Measurements from ENCODE around the gene WIPF1.

The WIPF1 gene, protein sequence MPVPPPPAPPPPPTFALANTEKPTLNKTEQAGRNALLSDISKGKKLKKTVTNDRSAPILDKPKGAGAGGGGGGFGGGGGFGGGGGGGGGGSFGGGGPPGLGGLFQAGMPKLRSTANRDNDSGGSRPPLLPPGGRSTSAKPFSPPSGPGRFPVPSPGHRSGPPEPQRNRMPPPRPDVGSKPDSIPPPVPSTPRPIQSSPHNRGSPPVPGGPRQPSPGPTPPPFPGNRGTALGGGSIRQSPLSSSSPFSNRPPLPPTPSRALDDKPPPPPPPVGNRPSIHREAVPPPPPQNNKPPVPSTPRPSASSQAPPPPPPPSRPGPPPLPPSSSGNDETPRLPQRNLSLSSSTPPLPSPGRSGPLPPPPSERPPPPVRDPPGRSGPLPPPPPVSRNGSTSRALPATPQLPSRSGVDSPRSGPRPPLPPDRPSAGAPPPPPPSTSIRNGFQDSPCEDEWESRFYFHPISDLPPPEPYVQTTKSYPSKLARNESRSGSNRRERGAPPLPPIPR

DNA sequence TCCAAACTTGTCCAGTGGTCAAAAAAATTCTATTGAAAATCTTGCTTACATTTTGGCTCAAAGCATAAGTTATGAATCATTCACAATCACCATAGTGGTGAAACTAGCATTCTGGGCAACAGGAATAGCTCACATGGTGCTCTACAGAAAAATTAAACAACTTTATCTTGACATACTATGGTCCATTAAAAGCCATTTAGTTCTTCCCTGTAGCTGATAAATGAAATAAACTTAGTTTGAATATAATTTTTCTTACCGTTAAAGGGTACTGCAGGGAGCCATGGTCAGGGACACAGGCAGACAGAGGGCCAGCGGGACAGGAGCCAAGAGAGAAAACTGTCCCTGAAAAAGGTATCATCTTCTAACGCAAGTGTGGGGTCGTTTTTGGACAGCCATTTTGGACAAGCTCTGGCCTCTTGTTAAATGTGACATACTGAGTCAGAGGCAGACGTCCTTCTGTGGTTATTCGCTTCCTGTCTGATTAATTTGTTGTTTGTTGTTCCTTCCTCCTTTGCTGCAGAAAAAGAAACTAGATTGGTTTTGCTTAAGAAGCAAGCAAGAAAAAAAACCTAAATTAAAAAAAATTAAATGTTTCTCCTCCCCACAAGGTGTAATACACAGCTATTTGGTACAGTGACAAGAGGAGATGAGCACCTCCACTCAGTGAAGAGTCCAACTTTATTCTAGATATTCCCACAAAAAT lies at the start of gene WIPF1:
TSS of gene WIPF1 (minus strand) at position 460 of the 703 bp plus-strand sequence. CDS start 12,231 bp downstream, outside the sequence.
- no peak for DNase-seq (ENCODE audit: low read depth in 2 of 2)

DNA sequence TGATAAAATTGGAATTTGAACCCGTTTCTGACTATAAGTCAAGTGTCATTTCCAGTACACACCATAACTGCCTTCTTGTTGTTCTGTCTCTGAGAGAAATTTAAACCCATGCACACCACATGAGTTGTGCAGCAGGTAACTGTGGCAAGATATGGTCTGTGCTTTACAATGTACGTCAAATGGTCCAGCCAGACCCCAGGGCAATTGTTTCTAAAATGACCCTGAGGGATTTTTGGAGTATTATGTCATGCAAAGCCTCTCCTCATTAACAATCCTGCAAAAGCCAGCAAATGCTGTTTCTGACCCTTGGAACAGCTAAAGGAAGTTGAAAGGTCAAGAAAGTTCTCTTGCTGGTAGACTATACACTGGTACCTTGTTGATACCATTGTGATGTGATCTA lies 47.7 kb upstream of the WIPF1 start:
- no peak for DNase-seq (ENCODE audit: low read depth in 2 of 2)

DNA sequence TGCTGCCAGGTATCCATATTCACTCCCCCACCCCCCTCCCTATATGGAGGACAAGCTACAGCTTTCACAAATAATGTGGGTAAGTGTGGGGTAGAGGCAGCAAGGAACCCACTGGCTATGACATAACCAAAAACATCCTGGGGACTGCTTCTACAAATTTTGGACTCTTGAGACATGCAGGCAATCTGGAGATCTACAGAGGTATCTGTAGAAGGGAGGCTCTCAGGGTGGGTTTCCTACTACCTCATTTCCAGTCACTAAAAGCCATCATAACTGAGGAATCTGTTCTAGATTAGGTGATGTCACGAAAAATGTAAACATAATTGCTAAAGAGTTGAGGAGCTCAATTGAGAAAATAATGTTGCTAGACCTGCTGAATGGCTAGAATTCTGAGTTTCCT lies 46.8 kb upstream of the WIPF1 start:
- no peak for DNase-seq (ENCODE audit: low read depth in 2 of 2)

DNA sequence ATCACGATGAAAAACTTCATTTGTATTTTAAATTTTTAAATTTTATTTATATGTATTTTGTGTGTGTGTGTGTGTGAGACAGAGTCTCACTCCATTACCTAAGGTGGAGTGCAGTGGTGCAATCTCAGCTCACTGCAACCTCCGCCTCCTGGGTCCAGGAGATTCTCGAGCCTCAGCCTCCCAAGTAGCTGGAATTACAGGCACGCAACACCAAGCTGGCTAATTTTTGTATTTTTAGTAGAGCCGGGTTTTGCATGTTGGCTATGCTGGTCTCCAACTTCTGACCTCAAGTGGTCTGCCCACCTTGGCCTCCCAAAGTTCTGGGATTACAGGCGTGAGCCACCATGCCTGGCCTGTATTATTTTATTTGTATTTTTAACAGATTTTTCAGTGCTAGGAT lies 45.8 kb upstream of the WIPF1 start:
- DNase-seq (ENCODE audit: low read depth in 2 of 2): no peak

DNA sequence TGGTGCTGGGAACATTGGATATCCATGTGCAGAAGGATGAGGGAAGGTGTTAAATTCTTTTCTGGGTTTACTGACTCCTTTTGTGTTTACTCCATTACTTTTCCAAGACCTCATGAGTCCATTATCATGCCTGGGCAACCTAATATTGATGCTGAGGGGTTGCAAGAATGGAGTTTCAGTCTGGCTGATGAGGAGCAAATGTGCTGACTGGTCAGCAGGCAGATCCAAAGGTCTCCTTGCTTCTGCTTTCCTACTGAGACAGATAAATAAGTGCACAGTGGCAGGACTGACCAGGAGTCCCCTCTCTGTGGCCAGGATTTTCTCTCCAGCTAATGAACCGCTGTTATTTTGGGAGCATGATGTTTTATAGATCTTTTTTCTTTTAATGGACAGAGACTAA lies 43.6 kb upstream of the WIPF1 start:
- DNase-seq (ENCODE audit: low read depth in 2 of 2): no peak

DNA sequence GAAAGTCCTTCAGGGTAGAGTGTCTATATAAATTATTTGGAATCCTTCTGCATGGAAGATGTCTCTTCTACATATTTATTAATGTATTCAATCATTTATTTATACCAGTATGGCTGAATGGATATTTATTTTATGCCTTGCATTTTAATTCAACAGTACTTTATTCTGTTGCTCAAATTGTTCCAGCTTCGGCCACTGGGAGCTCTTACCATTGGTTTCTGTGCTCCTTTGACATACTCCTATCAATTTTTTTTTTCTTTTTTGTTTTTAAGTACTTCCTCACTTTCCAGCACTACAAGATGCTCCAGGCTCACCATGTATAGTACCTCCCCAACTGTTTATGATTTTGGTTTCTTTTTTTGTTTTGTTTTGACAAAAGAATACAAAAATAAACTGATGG lies 39.4 kb upstream of the WIPF1 start:
- DNase-seq (ENCODE audit: low read depth in 2 of 2): no peak

DNA sequence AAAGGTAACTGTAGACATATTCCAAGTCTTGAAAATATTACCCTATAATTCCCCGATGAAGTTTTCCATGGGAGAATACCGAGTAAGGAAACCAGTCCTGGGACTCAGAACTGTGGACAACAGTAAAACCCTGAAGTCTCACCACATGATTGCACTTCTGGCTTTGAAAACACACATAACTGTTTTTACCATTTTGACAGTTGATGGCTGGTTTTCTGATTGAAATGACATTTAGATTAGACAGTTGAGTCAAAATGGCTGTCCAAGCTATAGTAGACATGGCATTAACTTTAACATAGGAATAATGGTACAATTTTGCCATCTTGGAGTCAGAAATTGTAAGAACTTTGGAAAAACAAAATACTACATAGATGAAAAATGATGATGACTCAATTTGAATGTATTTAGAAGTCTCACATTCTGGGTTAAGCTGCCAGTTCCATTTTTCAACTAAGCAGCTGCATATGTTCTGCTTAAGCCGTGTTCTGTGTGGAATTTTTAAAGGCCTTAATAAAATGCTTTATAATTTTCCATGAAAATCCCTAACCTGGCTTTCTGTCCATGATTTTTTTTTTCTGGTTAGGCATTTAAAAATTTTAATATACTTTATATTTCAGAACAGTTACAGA lies 38.3 kb upstream of the WIPF1 start:
- DNase-seq (ENCODE audit: low read depth in 2 of 2): no peak

DNA sequence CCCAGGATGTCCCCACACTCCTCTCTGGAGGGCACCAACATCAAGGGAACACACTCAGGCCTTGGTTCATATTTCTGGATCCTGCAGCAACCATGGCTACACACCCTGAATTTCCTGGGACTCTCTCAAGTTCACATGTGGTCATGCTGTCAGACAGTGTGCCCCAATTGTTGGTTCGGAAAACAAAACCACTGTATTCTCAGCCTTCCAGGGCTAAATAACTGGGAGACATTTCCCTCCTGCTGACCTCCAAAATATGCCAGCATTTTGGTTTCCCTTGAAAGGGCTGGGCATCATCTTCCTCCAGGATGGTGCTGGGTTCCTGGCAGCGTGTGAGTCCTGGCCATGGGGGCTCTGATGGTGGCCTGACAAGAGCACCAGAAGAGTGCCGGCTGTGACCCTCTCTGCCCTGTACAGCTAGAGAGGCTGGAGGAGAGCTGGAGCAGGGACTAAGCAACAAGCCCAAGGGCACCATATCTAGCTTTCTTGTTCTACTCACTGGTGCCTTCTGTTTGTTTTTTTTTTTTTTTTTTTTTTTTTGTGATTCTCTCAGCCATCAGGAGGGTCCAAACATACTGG lies 37.5 kb upstream of the WIPF1 start:
- no peak for DNase-seq (ENCODE audit: low read depth in 2 of 2)

DNA sequence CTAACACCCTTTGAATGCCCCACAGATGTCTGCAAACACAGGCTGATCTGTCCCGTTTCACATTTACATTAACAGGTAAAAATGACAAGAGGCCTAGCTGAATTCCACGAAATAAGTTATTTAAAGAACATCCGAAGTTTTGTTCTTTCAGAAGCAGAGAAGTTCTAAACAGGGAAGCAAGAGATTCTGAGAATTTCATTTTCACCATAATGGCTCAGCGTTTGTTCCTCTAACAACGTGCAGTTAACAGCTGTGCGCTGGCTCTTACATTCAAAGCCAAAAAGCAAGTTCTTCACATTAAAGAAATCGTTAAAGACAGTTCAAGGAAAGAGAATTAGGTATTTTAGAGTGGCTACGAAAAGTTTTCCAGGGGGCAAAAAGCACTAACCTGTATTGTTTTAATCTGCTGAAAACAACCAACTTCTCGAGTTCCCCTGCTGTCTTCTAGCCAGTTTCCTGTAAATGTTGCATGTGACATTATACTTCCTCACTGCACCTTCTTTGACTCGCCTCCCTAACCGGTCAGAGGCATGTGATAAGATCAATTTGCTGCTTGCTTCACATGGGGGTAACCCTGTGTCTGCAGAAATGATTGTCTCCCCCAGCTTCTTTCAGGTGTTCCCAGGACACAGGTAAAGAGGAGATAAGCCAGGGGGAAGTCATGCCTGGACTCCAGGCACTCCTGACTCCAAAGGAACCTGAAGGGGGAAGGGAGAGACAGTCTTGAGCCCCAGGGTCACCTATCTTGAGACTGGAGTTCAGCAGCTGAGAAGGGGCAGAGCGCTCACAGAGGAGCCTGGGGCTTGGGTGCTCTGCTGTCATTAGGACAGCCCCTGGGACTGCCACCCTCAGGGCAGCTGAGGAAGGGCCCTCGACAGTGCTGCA lies 36.8 kb upstream of the WIPF1 start:
- peak in 1 of 2 donors; percentile 32 for DNase-seq (ENCODE audit: low read depth in 2 of 2)

DNA sequence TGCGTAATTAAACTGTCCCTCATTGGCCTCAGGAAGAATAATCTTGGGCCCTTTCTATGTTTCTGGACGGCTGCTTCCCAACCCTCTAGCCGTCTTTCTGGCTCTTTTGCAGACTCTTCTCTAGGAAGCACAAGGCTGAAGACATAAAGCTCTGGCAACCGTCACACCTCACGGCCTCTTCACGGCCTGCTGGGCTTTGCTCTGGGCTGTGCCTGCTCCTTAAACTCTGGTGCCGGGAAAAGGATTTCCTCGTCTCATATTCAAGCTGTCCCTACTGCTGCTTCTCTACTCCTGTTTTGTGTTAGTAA lies 36.0 kb upstream of the WIPF1 start:
- DNase-seq (ENCODE audit: low read depth in 2 of 2): no peak

DNA sequence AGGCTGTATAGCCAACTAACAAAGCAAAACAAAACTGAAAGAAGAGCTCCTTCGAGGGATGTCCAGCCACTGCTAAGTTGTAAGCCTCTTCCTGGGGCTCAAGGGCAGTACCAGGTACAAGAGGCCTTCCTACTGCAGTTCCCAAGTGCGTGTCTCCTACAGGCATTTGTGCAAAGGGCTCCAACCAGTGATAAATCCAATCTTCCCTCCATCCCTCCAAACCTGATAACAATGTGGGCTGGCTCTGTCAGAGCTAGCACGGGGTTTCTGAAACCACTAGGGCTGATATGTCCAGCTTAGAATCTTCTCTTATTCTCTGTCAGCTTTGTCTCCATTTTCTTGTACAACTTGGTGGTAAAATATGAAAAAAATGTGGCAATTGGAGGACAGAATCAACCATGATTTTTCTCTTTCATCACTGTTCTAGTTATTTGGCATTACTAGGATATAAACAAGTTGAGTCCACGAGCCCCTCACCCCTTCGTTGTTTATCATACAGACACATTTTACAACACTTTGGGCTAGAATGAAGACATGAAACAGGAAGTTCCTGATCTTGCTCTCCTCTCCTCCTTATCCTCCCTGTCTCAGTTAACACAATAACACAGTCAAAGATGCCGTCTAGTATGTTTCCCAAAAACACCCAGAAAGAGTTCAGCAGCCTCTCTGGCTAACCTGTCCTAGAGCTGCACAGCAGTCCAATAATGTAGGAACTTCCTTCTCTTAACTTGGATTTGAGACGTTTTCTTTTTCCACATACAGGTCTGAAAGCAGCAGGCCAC lies 35.4 kb upstream of the WIPF1 start:
- no peak for DNase-seq (ENCODE audit: low read depth in 2 of 2)

DNA sequence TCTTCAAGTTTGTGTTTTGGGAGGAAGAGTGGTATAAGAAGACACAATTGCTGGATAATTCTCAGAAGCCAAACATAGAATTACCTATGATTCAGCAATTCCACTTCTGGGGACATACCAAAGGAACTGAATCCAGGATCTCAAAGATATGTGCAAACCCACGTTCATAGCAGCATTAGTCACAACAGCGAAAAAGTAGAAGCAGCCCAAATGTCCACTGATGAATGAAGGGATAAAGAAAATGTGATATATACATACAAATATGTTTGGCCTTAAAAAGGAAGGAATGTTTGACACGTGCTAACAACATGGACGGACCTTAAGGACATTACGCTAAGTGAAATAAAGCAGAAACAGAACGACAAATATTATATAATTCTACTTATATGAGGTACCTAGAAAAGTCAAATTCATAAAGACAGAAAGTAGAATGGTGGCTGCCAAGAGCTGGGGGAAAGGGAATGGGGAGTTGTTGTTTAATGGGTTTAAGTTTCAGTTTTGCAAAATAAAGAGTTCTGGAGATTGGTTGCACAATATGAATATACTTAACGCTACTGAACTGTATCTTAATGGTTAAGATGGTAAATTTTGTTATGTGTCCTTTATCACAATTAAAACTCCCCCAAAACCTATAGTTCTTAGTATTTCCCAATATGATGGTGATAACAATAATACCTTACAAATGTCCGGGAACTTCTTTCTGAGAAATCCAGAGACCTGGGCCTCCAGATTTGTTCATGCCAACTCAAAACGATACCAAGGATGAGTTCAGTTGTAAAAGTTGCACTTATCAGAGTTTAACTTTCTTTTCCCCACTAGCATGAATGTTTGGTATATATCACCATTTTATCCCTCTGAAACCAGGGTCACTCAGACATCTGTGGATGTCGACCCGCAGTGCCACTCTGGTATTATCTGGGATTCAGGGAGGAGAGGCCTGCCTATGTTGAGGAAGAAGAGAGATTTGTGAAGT lies 33.7 kb upstream of the WIPF1 start:
- no peak for DNase-seq (ENCODE audit: low read depth in 2 of 2)

DNA sequence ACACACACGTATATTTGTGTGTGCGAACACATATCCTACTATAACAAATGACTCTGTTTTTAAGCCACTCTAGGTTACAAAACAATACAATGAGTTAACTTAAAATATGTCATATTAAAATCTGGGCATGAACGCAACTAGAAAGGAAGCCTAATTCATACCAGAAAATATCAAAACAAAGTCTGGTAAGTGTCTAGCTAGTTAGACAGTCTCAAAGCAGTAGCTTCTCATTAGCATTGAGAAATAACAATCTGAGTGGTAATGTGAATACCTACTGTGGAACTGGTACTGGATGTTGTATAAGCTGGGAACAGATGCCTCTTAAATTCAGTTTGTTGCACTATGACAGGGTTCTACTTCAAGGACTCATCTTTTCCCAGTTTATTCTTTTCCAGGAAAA lies 32.5 kb upstream of the WIPF1 start:
- no peak for DNase-seq (ENCODE audit: low read depth in 2 of 2)

DNA sequence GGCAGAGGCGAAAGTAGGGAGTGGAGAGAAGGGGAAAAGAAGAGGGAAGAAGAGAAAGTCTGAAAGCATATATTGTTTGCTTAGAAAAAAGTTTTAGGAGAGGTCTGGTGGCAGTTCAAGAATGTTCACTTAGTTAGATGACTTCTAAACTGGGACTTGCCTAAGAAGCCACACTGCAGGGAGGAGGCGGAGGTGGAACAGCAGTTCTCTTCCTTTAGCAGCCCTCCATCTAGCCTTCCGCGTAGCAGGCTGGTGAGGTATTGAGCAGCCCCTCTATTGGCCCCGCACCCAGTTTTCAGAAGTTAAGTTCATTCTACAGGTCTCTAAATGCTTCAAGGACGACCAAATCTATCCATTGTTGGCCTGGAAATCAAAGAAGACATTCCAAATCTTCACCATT lies 31.9 kb upstream of the WIPF1 start:
- no peak for DNase-seq (ENCODE audit: low read depth in 2 of 2)

DNA sequence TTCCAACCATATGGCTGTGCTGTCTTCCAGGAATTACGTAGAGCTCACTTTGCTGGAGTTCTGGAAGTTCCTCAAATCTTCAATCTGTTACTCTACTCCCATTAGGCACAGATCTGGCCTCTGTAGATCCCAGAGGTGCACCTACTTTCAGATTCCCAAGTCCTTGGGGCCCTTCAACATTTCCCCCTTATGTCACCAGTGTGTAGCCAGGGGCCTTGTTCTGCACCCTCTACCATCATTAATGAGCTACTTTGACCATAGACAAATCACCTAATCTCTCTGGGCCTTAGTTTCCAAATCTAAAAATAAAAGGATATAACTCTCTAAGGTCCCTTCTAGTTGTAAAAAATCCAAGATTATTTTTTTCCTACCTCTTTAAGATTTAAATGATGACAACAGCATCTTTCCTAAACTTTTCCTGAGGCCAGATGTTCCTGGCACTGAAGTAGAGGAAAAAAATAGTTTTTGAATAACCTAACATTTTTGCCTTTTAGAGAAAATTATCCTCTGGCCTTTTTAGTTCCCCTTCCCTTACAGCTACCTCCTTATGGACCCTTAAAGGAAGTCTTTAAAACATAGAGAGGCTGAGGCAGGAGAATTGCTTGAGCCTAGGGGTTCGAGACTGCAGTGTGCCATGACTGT lies 31.0 kb upstream of the WIPF1 start:
- DNase-seq (ENCODE audit: low read depth in 2 of 2): no peak

DNA sequence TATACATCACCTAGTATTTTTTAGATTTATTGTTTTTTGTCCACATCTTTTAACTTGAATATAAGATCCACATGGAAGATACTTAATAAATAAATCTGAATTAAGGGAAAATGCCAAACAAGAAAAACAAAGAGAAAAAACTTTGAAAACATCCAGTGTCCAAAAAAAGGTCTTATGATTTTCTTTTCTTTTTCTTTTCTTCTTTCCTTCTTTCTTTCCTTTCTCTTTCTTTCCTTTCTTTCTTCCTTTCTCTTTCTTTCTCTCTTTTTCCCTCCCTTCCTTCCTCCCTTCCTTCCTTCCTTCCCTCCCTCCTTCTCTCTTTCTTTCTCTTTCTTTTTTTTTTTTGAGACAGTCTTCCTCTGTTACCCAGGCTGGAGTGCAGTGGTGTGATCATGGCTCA lies 29.6 kb upstream of the WIPF1 start:
- DNase-seq (ENCODE audit: low read depth in 2 of 2): no peak

DNA sequence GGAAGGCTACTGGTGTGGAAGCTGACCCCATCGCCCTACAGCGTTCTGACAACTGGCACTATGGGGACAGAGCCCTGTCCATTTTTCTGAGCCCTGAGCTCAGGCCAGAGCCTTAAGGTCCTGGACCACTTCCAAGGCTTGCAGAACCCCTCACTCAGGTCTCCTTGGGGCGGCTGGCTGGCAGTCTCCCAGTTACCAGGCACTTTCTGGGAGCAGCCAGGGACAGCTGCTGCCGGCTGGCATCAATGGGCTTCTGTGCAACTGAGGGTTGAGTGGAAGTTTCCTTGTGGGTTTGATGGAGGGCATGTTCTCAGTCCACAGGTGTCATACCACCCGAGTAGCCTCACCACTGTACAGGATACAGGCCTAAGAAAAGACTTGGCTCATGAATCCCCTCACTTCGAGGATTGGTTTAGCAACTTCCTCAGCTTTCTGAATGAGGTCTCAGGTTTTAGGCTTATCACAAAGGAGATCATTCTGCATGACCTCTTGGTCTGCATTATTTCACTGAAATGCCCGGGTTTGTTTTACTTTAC lies 27.4 kb upstream of the WIPF1 start:
- no peak for DNase-seq (ENCODE audit: low read depth in 2 of 2)

DNA sequence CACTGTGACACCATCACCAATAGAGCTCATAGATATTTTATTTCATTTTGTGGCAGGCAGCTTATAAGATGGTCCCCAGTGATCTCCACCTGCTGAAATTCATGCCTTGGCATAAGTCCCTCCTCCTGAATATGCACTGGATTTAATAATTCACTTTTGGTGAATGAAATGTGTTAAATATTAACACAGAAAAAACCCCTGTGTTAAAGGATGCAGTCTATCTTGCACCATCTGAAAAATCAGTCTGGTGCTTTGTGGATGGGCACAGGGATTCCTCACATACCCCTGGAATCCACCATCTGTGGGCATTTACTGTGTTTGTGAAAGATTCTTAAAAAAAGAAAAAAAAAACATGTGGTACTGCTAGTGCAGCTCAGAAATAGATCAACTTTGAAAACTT lies 26.1 kb upstream of the WIPF1 start:
- DNase-seq (ENCODE audit: low read depth in 2 of 2): no peak
